Thyroid gland (tissue), 4 donors: Measurements from ENCODE around the gene HERC6. TPM values are rescaled to one million over a fixed set of nuclear protein-coding genes. Genes with fewer than 3 reads are reported as not detected.
A peak's percentile ranks its signal among the peaks of the same experiment; 100 is the strongest.

Source experiments
- DNase-seq, 2 donors: peaks; one replicate each; pipeline ENCODE4 v3.0.0-alpha.2; 2019
- H3K27ac ChIP-seq, 3 donors: fragments of 200-600 bp; sonication (generic); 1 replicate in 2 of 3; 2 replicates in 1 of 3; pipeline ENCODE4 v1.5.1; 2016 to 2019; ENCODE audit warnings: mild to moderate bottlenecking in 1 of 3, moderate library complexity in 1 of 3
- H3K27me3 ChIP-seq: fragments of 200-600 bp; sonication (generic); one replicate; pipeline ENCODE4 v1.5.1; 2019
- H3K36me3 ChIP-seq, 2 donors: fragments of 200-600 bp; sonication (generic); one replicate each; pipeline ENCODE4 v1.5.1; 2016 to 2019
- H3K4me1 ChIP-seq, 2 donors: fragments of 200-600 bp; sonication (generic); one replicate each; pipeline ENCODE4 v1.5.1; 2017 to 2019
- H3K4me3 ChIP-seq, 3 donors: fragments of 200-600 bp; sonication (generic); replicated peaks in 1 of 3; 1 replicate in 2 of 3; 2 replicates in 1 of 3; pipeline ENCODE4 v1.5.1; 2016; ENCODE audit warnings: mild to moderate bottlenecking in 1 of 3
- H3K9me3 ChIP-seq: fragments of 200-600 bp; sonication (generic); one replicate; pipeline ENCODE4 v1.5.1; 2017
- POLR2A ChIP-seq, 2 donors: fragments of 450-650 bp; IDR thresholded peaks; one replicate each; pipeline ENCODE4 v1.6.1; 2017; ENCODE audit warnings: antibody characterized with exemption in 2 of 2, mild to moderate bottlenecking in 2 of 2, moderate library complexity in 1 of 2
- WGBS, 2 donors: methylation state at CpG; one replicate each; pipeline ENCODE4 v1.1.5; 2017; 5-methylcytosine and 5-hydroxymethylcytosine counted together
- intact Hi-C: fragments of 100-400 bp; cut with DNase I; formaldehyde crosslinking; loops from one replicate; pipeline ENCODE4 v1.15.1; 2023
- total RNA-seq, 4 donors: library from RNA; depleted of rRNA; stranded (reverse); fragments of >200 nt; gene quantifications; one replicate each; pipeline ENCODE4 v1.2.3, GENCODE V29; 2016
- TF ChIP-seq, protein P1 (sequence below), 6 experiments: fragments of 200-600 bp in 3 of 6; fragments of 450-650 bp in 3 of 6; sonication (generic) in 3 of 6; IDR thresholded peaks; one replicate each; pipeline ENCODE4 v1.5.1; 2016 to 2019; ENCODE audit warnings: antibody characterized with exemption in 6 of 6, mild to moderate bottlenecking in 2 of 6, inconsistent platforms in 1 of 6, moderate library complexity in 1 of 6

HERC6 gene
- total RNA-seq, 4 donors from 2014 or later: 6.7 to 14.0 (median 9.6) TPM

DNA sequence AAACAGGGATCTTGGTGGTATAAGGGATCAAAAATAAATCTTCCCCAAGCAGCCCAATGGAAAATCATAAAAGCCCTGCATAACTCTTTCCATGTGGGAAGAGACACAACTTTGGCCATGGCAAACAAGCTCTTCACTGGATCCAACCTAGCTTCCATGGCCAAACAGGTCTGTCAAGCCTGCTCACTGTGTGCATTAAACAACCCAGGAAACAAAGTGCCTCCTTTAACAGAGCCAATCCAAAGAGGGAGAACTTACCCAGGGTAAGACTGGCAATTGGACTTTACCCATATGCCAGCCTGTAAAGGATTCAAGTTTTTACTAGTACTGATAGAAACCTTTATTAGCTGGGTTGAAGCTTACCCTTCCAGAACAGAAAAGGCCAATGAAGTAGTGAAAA lies 70.6 kb downstream of the HERC6 start:
- no peak overlapping the region for H3K4me3 ChIP-seq
- no peak for DNase-seq
- TF ChIP-seq POLR2A (IDR thresholded peaks at IDR 0.05): no peak
- TF ChIP-seq, protein P1, sequence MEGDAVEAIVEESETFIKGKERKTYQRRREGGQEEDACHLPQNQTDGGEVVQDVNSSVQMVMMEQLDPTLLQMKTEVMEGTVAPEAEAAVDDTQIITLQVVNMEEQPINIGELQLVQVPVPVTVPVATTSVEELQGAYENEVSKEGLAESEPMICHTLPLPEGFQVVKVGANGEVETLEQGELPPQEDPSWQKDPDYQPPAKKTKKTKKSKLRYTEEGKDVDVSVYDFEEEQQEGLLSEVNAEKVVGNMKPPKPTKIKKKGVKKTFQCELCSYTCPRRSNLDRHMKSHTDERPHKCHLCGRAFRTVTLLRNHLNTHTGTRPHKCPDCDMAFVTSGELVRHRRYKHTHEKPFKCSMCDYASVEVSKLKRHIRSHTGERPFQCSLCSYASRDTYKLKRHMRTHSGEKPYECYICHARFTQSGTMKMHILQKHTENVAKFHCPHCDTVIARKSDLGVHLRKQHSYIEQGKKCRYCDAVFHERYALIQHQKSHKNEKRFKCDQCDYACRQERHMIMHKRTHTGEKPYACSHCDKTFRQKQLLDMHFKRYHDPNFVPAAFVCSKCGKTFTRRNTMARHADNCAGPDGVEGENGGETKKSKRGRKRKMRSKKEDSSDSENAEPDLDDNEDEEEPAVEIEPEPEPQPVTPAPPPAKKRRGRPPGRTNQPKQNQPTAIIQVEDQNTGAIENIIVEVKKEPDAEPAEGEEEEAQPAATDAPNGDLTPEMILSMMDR (IDR thresholded peaks at IDR 0.05): no peak
- H3K9me3 ChIP-seq: no peaks in the 10 kb centered on the region
- no peak overlapping the region for H3K27ac ChIP-seq
- intact Hi-C loops: no loop called here
- peaks cover 6 to 9% of the 10 kb centered on the region in 2 donors for H3K4me1 ChIP-seq
- H3K36me3 ChIP-seq: no peaks in the 10 kb centered on the region
- no peaks in the 10 kb centered on the region for H3K27me3 ChIP-seq

- Histone ChIP-seq H3K36me3 (no peaks in the 10 kb centered on the region), H3K4me3 (no peak overlapping the region), H3K27me3 (no peaks in the 10 kb centered on the region), H3K9me3 (no peaks in the 10 kb centered on the region), H3K27ac (no peak overlapping the region), H3K4me1 (peaks cover 0 to 5% of the 10 kb centered on the region in 2 donors)
- no peak for DNase-seq
- 90 to 100% methylated on average over 2 of the region's 2 CpGs for WGBS, 2 donors
- intact Hi-C loops: no loop called here
- TF ChIP-seq POLR2A (IDR thresholded peaks at IDR 0.05): no peak
- TF ChIP-seq, protein P1 (IDR thresholded peaks at IDR 0.05): no peak
Measured at GRCh38 chr4:88451205-88451604, 72.6 kb downstream of the HERC6 start.

DNA sequence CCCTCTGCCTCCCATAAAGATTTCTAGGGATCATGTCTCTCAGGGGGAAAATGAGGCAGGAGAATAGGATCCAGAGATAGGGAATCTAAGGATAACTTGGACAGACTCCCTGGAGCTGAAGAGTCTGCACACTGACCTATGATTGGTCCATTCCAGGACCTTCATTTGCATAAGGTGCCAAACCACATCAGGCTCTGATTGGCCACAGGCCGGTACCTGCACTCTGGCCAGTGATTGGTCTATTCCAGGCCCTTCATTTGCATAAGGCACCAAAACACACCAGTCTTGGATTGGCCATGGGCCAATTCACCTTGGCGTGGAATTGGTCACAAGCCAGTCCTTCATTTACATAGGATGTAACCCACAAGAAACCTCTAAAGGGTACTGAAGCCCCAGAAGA lies 74.3 kb downstream of the HERC6 start:
- Histone ChIP-seq H3K4me3 (no peak overlapping the region), H3K27ac (no peak overlapping the region), H3K27me3 (no peaks in the 10 kb centered on the region), H3K36me3 (no peaks in the 10 kb centered on the region), H3K9me3 (no peaks in the 10 kb centered on the region), H3K4me1 (no peaks in the 10 kb centered on the region)
- DNase-seq: no peak
- TF ChIP-seq, protein P1 (IDR thresholded peaks at IDR 0.05): no peak
- TF ChIP-seq POLR2A (IDR thresholded peaks at IDR 0.05): no peak
- WGBS, 2 donors: 83 to 96% methylated on average over 1 to 2 of the region's 2 CpGs
- intact Hi-C loops: no loop called here

DNA sequence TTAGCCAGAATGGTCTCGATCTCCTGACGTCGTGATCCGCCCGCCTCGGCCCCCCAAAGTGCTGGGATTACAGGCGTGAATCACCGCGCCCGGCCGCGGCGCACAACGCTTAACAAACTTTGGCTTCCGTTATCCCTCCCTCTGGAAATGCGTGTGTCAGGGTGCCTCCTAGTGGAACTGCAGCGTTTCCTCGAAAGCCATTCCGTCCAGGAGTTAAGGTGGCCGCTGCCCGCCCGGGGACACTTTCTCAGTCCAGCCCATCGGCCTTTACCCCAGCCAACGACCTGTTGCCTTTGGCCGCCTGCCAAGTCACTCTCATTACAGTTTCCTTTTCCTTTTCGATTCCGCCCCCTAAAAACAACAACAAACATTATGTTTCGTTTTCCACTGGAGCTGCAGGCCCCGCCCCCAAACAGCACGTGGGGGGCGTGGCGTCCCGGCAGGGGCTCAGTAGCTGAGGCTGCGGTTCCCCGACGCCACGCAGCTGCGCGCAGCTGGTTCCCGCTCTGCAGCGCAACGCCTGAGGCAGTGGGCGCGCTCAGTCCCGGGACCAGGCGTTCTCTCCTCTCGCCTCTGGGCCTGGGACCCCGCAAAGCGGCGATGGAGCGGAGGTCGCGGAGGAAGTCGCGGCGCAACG lies 78.1 kb downstream of the HERC6 start, which contains the start of gene HERC5:
Gene HERC5 (plus strand): TSS at position 450 of the 637 bp plus-strand sequence. CDS start 151 bp downstream, at position 601.
- no peaks in the 10 kb centered on the region for H3K4me1 ChIP-seq
- TF ChIP-seq POLR2A (IDR thresholded peaks at IDR 0.05): peak in 1 of 2 donors; percentile 86
- TF ChIP-seq, protein P1 (IDR thresholded peaks at IDR 0.05): peak in 4 of 6 experiments; percentile 66 to 86 (median 78)
- H3K4me3 ChIP-seq: peak within 1 kb of the TSS; percentile 48 to 77 (median 59)
- H3K9me3 ChIP-seq: no peaks in the 10 kb centered on the region
- intact Hi-C loops: loop anchor here (5.0 kb wide), 1 partner anchor 79 kb away; the partner anchor contains the start of gene HERC6
- DNase-seq: peak; percentile 91 to 95
- no peaks in the 10 kb centered on the region for H3K27me3 ChIP-seq
- WGBS, 2 donors: 1 to 2% methylated on average over 42 to 44 of the region's 57 CpGs
- H3K36me3 ChIP-seq: no peaks in the 10 kb centered on the region
- peak within 1 kb of the TSS; percentile 61 to 91 (median 88) for H3K27ac ChIP-seq
